Muscle of arm (tissue), 12 donors: ENCODE data around the gene WNT11. TPM values are rescaled to one million over a fixed set of nuclear protein-coding genes. Genes with fewer than 3 reads are reported as not detected.

Experiments used
- polyA plus RNA-seq, 12 donors: library from polyadenylated mRNA; unstranded; fragments of 120-200 nt; gene quantifications; one replicate each; pipeline ENCODE4 v1.2.1, GENCODE V29; 2013; ENCODE audit not compliant: insufficient read length in 12 of 12

Gene WNT11
- polyA plus RNA-seq, 12 donors: 6.4 to 22.9 (median 14.8) TPM; not detected in 1

Other genes starting within 250 kb of the WNT11 start
- 10 to 100 TPM in 11 of 12 donors, not detected in 1; 46.6 to 76.3 (median 65.8) TPM for gene THAP12, start 174.6 kb upstream of the WNT11 start, polyA plus RNA-seq
- gene GVQW3, start 174.8 kb upstream of the WNT11 start, polyA plus RNA-seq: 1 to 10 TPM in 10 of 12 donors, not detected in 2; 2.8 to 8.1 (median 5.1) TPM
- 10 to 100 TPM in 11 of 12 donors, not detected in 1; 14.2 to 36.1 (median 16.0) TPM for gene EMSY, start 238.5 kb upstream of the WNT11 start, polyA plus RNA-seq